ENCODE measurements around the gene EPG5.

- TF ChIP-seq CTCF (conservative IDR thresholded peaks at IDR 0.05; ENCODE audit: low read depth, low read length): no peak
- TF ChIP-seq EZH2 (IDR thresholded peaks at IDR 0.05; ENCODE audit: borderline replicate concordance, low read depth, low read length, poor library complexity, severe bottlenecking): no peak
Observed at GRCh38 chr18:45951016-45951714, 16.0 kb downstream of the EPG5 start.
